SK-N-MC (cell line): ENCODE data around the gene RAB24.

Source experiments
- DNase-seq: peaks from one replicate; pipeline ENCODE4 v3.0.0-alpha.2; 2011; ENCODE audit warnings: low read depth, low spot score
- H3K27ac ChIP-seq: fragments of 200-600 bp; sonication (generic); 2 replicates; pipeline ENCODE4 v1.5.1; 2016; ENCODE audit warnings: mixed run types
- H3K36me3 ChIP-seq: fragments of 200-600 bp; sonication (generic); 2 replicates; pipeline ENCODE4 v1.6.1; 2017; ENCODE audit warnings: antibody characterized with exemption, low read length, mixed read lengths; ENCODE audit not compliant: insufficient read depth
- H3K4me3 ChIP-seq: fragments of 200-600 bp; sonication (generic); 2 replicates; pipeline ENCODE4 v1.5.1; 2016
- H3K9ac ChIP-seq: fragments of 200-600 bp; sonication (generic); 2 replicates; pipeline ENCODE4 v1.8.0; 2017; ENCODE audit warnings: mixed run types, mixed read lengths; ENCODE audit not compliant: insufficient read length
- H3K9me3 ChIP-seq: fragments of 200-600 bp; sonication (generic); 2 replicates; pipeline ENCODE4 v1.6.1; 2017; ENCODE audit warnings: low read depth, mild to moderate bottlenecking, antibody characterized with exemption, low read length, moderate library complexity, mixed read lengths
- EZH2 ChIP-seq: fragments of 200-600 bp; sonication (generic); IDR thresholded peaks from one replicate; pipeline ENCODE4 v1.6.1; 2017; ENCODE audit warnings: antibody characterized with exemption
- FOXP2 ChIP-seq: optimal IDR thresholded peaks from 2 replicates; pipeline ENCODE3; 2011; ENCODE audit warnings: mild to moderate bottlenecking, moderate library complexity; ENCODE audit not compliant: insufficient read depth; ENCODE audit errors: extremely low read length, control extremely low read depth
- POLR2AphosphoS5 ChIP-seq: IDR thresholded peaks from 2 replicates; pipeline ENCODE4 v1.6.1; 2012; ENCODE audit warnings: mild to moderate bottlenecking, low read depth, low read length, borderline replicate concordance

The RAB24 gene

GRCh38 chr5:177327539-177328522 is 24.3 kb upstream of the RAB24 start:
- peaks cover 3% of the 10 kb centered on the region; the same call in 1 of the 2 replicates for H3K36me3 ChIP-seq
- H3K9me3 ChIP-seq, result no peaks in the 10 kb centered on the region
- H3K4me3 ChIP-seq, result no peak overlapping the region
- DNase-seq, result no peak
- no peak overlapping the region for H3K9ac ChIP-seq
- no peak overlapping the region for H3K27ac ChIP-seq
- TF ChIP-seq POLR2AphosphoS5, result no peak
- TF ChIP-seq EZH2, result no peak
- TF ChIP-seq FOXP2, result no peak

GRCh38 chr5:177325868-177326381 is 22.4 kb upstream of the RAB24 start:
- Histone ChIP-seq H3K9ac (no peak overlapping the region), H3K36me3 (no peaks in the 10 kb centered on the region), H3K9me3 (no peaks in the 10 kb centered on the region), H3K4me3 (no peak overlapping the region), H3K27ac (no peak overlapping the region)
- DNase-seq, result no peak
- TF ChIP-seq EZH2 (no peak), FOXP2 (no peak), POLR2AphosphoS5 (no peak)

- no peaks in the 10 kb centered on the region for H3K36me3 ChIP-seq
- TF ChIP-seq POLR2AphosphoS5, result no peak
- TF ChIP-seq EZH2, result no peak
- no peak for TF ChIP-seq FOXP2
- no peak overlapping the region for H3K27ac ChIP-seq
- H3K9me3 ChIP-seq, result no peaks in the 10 kb centered on the region
- no peak for DNase-seq
- H3K4me3 ChIP-seq, result no peak overlapping the region
- H3K9ac ChIP-seq, result no peak overlapping the region
Observed at GRCh38 chr5:177320879-177321278, 17.4 kb upstream of the RAB24 start.

GRCh38 chr5:177319913-177320588 is 16.5 kb upstream of the RAB24 start:
- H3K27ac ChIP-seq, result no peak overlapping the region
- no peak for DNase-seq
- no peak for TF ChIP-seq POLR2AphosphoS5
- TF ChIP-seq FOXP2, result no peak
- no peak for TF ChIP-seq EZH2
- no peaks in the 10 kb centered on the region for H3K9me3 ChIP-seq
- H3K9ac ChIP-seq, result no peak overlapping the region
- no peaks in the 10 kb centered on the region for H3K36me3 ChIP-seq
- no peak overlapping the region for H3K4me3 ChIP-seq

DNA sequence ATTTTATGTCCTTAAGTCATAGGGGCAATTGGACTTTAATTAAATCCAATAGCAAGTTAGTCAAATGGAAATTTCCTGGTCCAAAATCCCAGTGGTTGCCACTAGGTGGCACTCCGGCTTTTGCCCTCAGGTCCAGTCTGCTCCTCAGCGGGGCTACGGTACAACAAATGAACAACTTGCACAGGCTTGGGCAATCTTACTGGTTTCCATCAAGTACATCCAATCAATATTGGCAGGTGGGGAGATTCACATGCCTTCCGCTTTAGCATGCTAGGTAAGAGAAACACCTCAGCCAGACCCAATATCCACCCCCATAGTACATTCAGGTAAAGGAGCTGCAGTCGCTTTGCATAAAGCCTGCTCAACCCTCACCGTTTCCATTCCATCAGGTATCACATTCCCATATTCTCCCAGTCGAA is 14.4 kb upstream of the RAB24 start:
- Histone ChIP-seq H3K4me3 (no peak overlapping the region), H3K9ac (no peak overlapping the region), H3K27ac (no peak overlapping the region), H3K36me3 (no peaks in the 10 kb centered on the region), H3K9me3 (no peaks in the 10 kb centered on the region)
- peak; percentile 34 for DNase-seq
- no peak for TF ChIP-seq EZH2
- no peak for TF ChIP-seq FOXP2
- no peak for TF ChIP-seq POLR2AphosphoS5

DNA sequence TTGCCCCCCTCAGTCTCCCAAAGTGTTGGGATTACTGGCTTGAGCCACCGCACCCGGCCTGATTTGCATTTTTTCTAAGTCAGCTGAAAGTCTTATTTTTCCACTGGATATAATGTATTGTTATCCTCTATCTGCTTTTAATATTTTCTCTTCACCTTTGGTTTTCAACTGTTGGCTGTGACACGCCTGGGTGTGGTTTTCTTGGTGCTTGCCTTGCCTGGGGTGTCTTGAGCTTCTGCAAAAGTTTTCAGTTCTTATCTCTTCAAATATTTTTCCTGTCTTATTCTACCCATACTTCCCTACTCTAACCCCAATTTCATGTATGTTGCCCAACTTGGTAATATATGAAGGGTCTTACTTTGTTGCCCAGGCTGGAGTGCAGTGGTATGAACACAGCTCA is 12.5 kb upstream of the RAB24 start:
- no peaks in the 10 kb centered on the region for H3K9me3 ChIP-seq
- H3K27ac ChIP-seq, result no peak overlapping the region
- H3K36me3 ChIP-seq, result no peaks in the 10 kb centered on the region
- TF ChIP-seq POLR2AphosphoS5 (no peak), EZH2 (no peak), FOXP2 (no peak)
- H3K9ac ChIP-seq, result no peak overlapping the region
- H3K4me3 ChIP-seq, result no peak overlapping the region
- DNase-seq, result no peak

DNA sequence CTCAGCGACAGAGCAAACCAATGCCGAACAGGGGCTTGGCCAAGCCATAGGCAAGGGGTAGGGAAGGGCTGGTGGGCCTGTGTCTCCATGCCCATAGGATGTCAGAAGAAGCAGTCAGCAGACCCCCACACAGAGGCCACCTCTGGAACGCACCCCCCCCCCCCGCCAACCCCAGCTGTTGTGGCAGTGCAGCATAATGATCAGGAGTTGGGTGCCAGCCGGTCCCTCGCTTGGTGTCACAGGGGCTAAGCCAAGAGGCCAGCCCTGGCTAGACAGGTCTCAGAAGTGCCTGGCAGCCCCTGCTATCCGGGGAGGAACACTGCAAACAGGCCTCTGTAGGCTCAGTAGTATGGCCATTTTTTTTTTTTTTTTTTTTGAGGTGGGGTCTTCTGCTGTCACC is 11.9 kb upstream of the RAB24 start:
- Histone ChIP-seq H3K36me3 (no peaks in the 10 kb centered on the region), H3K4me3 (no peak overlapping the region), H3K9me3 (no peaks in the 10 kb centered on the region), H3K9ac (no peak overlapping the region), H3K27ac (no peak overlapping the region)
- DNase-seq, result no peak
- TF ChIP-seq EZH2 (no peak), POLR2AphosphoS5 (no peak), FOXP2 (no peak)

- Histone ChIP-seq H3K9me3 (no peaks in the 10 kb centered on the region), H3K4me3 (no peak overlapping the region), H3K27ac (no peak overlapping the region), H3K9ac (no peak overlapping the region), H3K36me3 (no peaks in the 10 kb centered on the region)
- no peak for DNase-seq
- no peak for TF ChIP-seq POLR2AphosphoS5
Observed at GRCh38 chr5:177314376-177315342, 11.1 kb upstream of the RAB24 start.
